SK-N-SH (cell line): Measurements from ENCODE around the gene ATN1. TPM values are rescaled to one million over a fixed set of nuclear protein-coding genes. Genes with fewer than 3 reads are reported as not detected.

Experiments used
- CTCF ChIA-PET: fragments of 300-600, 350-600 bp; formaldehyde crosslinking; extraction: SDS; loops from one replicate; lab custom pipeline; 2021; lab: Yijun Ruan, JAX
- POLR2A ChIA-PET: fragments of 350-600 bp; sonication (Branson Sonifier 250); formaldehyde crosslinking; extraction: SDS; loops from one replicate; lab custom pipeline; 2020; ENCODE audit warnings: antibody characterized with exemption, inconsistent platforms; lab: Yijun Ruan, JAX
- DNase-seq: peaks from one replicate; pipeline ENCODE4 v3.0.0; 2012
- H2AFZ ChIP-seq: fragments of 200-600 bp; sonication (generic); 2 replicates; pipeline ENCODE4 v1.8.1; 2016; ENCODE audit warnings: antibody characterized with exemption, mild to moderate bottlenecking, low read depth
- H3F3A ChIP-seq: fragments of 200-600 bp; sonication (generic); replicated peaks from 2 replicates; pipeline ENCODE3; 2016; ENCODE audit warnings: antibody characterized with exemption, mild to moderate bottlenecking; ENCODE audit not compliant: insufficient read depth
- H3K27ac ChIP-seq, 2 experiments: fragments of 200-500 bp in 1 of 2; fragments of 200-600 bp in 1 of 2; sonication (Bioruptor generic) in 1 of 2; sonication (generic), shearing (Covaris generic) in 1 of 2; 2 replicates each; pipeline versions ENCODE4 v1.5.1 to v1.6.1; 2014 to 2016; ENCODE audit warnings: low read depth in 2 of 2, inconsistent platforms in 1 of 2, low read length in 1 of 2, mild to moderate bottlenecking in 1 of 2, mixed read lengths in 1 of 2
- H3K27me3 ChIP-seq: fragments of 200-600 bp; sonication (generic), shearing (Covaris generic); 2 replicates; pipeline ENCODE4 v1.6.1; 2016; ENCODE audit warnings: mixed run types; ENCODE audit not compliant: insufficient read depth
- H3K36me3 ChIP-seq, 2 experiments: fragments of 200-500 bp in 1 of 2; fragments of 200-600 bp in 1 of 2; sonication (Bioruptor generic) in 1 of 2; sonication (generic) in 1 of 2; replicated peaks in 1 of 2; 2 replicates each; pipeline versions ENCODE3 to v1.5.1; 2014 to 2016; ENCODE audit warnings: low read length in 1 of 2, mild to moderate bottlenecking in 1 of 2; ENCODE audit not compliant: insufficient read depth in 2 of 2, control insufficient read depth in 1 of 2
- H3K4me1 ChIP-seq, 2 experiments: fragments of 200-500 bp in 1 of 2; fragments of 200-600 bp in 1 of 2; sonication (Bioruptor generic) in 1 of 2; sonication (generic), shearing (Covaris generic) in 1 of 2; 2 replicates each; pipeline versions ENCODE4 v1.5.1 to v1.6.1; 2014 to 2016; ENCODE audit warnings: low read depth in 1 of 2, low read length in 1 of 2, mixed run types in 1 of 2; ENCODE audit not compliant: insufficient read depth in 2 of 2, control insufficient read depth in 1 of 2
- H3K4me2 ChIP-seq: fragments of 200-600 bp; sonication (generic), shearing (Covaris generic); 2 replicates; pipeline ENCODE4 v1.6.1; 2017; ENCODE audit warnings: mixed run types
- H3K4me3 ChIP-seq, 2 experiments: fragments of 200-500 bp in 1 of 2; fragments of 200-600 bp in 1 of 2; sonication (Bioruptor generic) in 1 of 2; sonication (generic), shearing (Covaris generic) in 1 of 2; 2 replicates each; pipeline versions ENCODE4 v1.5.1 to v1.8.1; 2014 to 2016; ENCODE audit warnings: low read depth in 2 of 2, inconsistent platforms in 1 of 2, low read length in 1 of 2, mild to moderate bottlenecking in 1 of 2, mixed read lengths in 1 of 2, moderate library complexity in 1 of 2
- H3K79me2 ChIP-seq: fragments of 200-600 bp; sonication (generic); 2 replicates; pipeline ENCODE4 v1.8.1; 2017; ENCODE audit warnings: mild to moderate bottlenecking; ENCODE audit not compliant: insufficient read depth
- H3K9ac ChIP-seq: fragments of 200-600 bp; sonication (generic); 2 replicates; pipeline ENCODE4 v1.6.1; 2017; ENCODE audit warnings: mixed run types
- H3K9me2 ChIP-seq: fragments of 200-600 bp; sonication (generic); 2 replicates; pipeline ENCODE4 v1.6.1; 2017; ENCODE audit warnings: mixed run types
- H3K9me3 ChIP-seq: fragments of 200-600 bp; sonication (generic); 2 replicates; pipeline ENCODE4 v1.6.1; 2017; ENCODE audit warnings: mixed run types, mild to moderate bottlenecking, moderate library complexity
- H4K20me1 ChIP-seq: fragments of 200-600 bp; sonication (generic); 2 replicates; pipeline ENCODE4 v1.6.1; 2017; ENCODE audit warnings: mild to moderate bottlenecking, mixed run types; ENCODE audit not compliant: insufficient read depth
- CHD2 ChIP-seq: fragments of 150-350 bp; IDR thresholded peaks from 2 replicates; pipeline ENCODE4 v1.6.1; 2018; ENCODE audit warnings: low read length; ENCODE audit not compliant: partially characterized antibody
- EZH2phosphoT487 ChIP-seq: fragments of 200-600 bp; sonication (generic); IDR thresholded peaks from 2 replicates; pipeline ENCODE4 v1.6.1; 2017; ENCODE audit warnings: low read depth, mixed run types, mild to moderate bottlenecking, antibody characterized with exemption, moderate library complexity, borderline replicate concordance
- FOXJ3 ChIP-seq: sonication (generic); formaldehyde crosslinking; IDR thresholded peaks from 2 replicates; pipeline ENCODE4 v1.5.1; 2020; ENCODE audit warnings: mild to moderate bottlenecking, missing genetic modification reagents
- FOXM1 ChIP-seq: IDR thresholded peaks from 2 replicates; pipeline ENCODE4 v1.4.0; 2012; ENCODE audit warnings: low read depth, mild to moderate bottlenecking
- GATA2 ChIP-seq: sonication (generic); formaldehyde crosslinking; IDR thresholded peaks from 2 replicates; pipeline ENCODE4 v1.5.0; 2020; ENCODE audit warnings: mild to moderate bottlenecking, missing genetic modification reagents
- IRF3 ChIP-seq: fragments of 150-350 bp; IDR thresholded peaks from 2 replicates; pipeline ENCODE4 v1.6.1; 2016; ENCODE audit warnings: mild to moderate bottlenecking, low read depth, low read length
- JUND ChIP-seq: IDR thresholded peaks from 2 replicates; pipeline ENCODE4 v1.4.0; 2012
- MAX ChIP-seq: IDR thresholded peaks from 2 replicates; pipeline ENCODE4 v1.4.0; 2012; ENCODE audit warnings: low read depth
- MXI1 ChIP-seq: IDR thresholded peaks from 2 replicates; pipeline ENCODE4 v1.6.1; 2012; ENCODE audit warnings: mild to moderate bottlenecking, low read depth, low read length, improper control_type of control experiment
- NRF1 ChIP-seq: IDR thresholded peaks from 2 replicates; pipeline ENCODE4 v1.6.1; 2012; ENCODE audit warnings: low read depth, mild to moderate bottlenecking, low read length
- RAD21 ChIP-seq: IDR thresholded peaks from 2 replicates; pipeline ENCODE4 v1.6.1; 2012; ENCODE audit warnings: mild to moderate bottlenecking, low read length
- RXRA ChIP-seq: IDR thresholded peaks from 2 replicates; pipeline ENCODE4 v1.4.0; 2012; ENCODE audit warnings: low read depth, mild to moderate bottlenecking, borderline replicate concordance
- SMC3 ChIP-seq: IDR thresholded peaks from 2 replicates; pipeline ENCODE4 v1.6.1; 2012; ENCODE audit warnings: low read depth, low read length, improper control_type of control experiment
- TAF1 ChIP-seq: IDR thresholded peaks from 2 replicates; pipeline ENCODE4 v1.6.1; 2012; ENCODE audit warnings: low read depth, mild to moderate bottlenecking, low read length, moderate library complexity, borderline replicate concordance
- TCF12 ChIP-seq: IDR thresholded peaks from 2 replicates; pipeline ENCODE4 v1.4.0; 2012
- TEAD4 ChIP-seq: IDR thresholded peaks from 2 replicates; pipeline ENCODE4 v1.4.0; 2012; ENCODE audit warnings: mild to moderate bottlenecking, borderline replicate concordance; ENCODE audit not compliant: insufficient read depth
- YY1 ChIP-seq: IDR thresholded peaks from 2 replicates; pipeline ENCODE4 v1.4.0; 2012; ENCODE audit warnings: low read depth, mild to moderate bottlenecking
- WGBS: methylation state at CpG from one replicate; pipeline ENCODE4 v1.1.6; 2017; ENCODE audit warnings: low lambda C conversion rate; 5-methylcytosine and 5-hydroxymethylcytosine counted together
- polyA plus RNA-seq, 3 experiments: library from polyadenylated mRNA; depleted of rRNA; stranded (reverse); fragments of >200 nt; gene quantifications; 2 replicates each; pipeline ENCODE4 v1.2.3, GENCODE V29; 2012
- TF ChIP-seq, protein P1 (sequence below): fragments of 200-600 bp; sonication (generic); IDR thresholded peaks from 2 replicates; pipeline ENCODE4 v1.6.1; 2017; ENCODE audit warnings: antibody characterized with exemption, mild to moderate bottlenecking, moderate library complexity
- TF ChIP-seq, protein P2 (sequence below): fragments of 150-350 bp; IDR thresholded peaks from 2 replicates; pipeline ENCODE4 v1.6.1; 2017; ENCODE audit warnings: antibody characterized with exemption, low read length, low read depth, borderline replicate concordance
- TF ChIP-seq, protein P3 (sequence below): IDR thresholded peaks from 2 replicates; pipeline ENCODE4 v1.6.1; 2012; ENCODE audit warnings: mild to moderate bottlenecking, low read depth, low read length, moderate library complexity
- TF ChIP-seq, protein P4 (sequence below): IDR thresholded peaks from 2 replicates; pipeline ENCODE4 v1.4.0; 2012; ENCODE audit warnings: low read depth, borderline replicate concordance

ATN1 gene
- polyA plus RNA-seq, 1 of the 3 experiments (the other 2 are of a cell fraction) = 29.3 TPM

GRCh38 chr12:6937481-6938352 is 10.0 kb downstream of the ATN1 start:
- Histone ChIP-seq H3K79me2 (peaks cover 48% of the 10 kb centered on the region), H3K9me3 (no peaks in the 10 kb centered on the region), H2AFZ (no peak overlapping the region), H3K36me3 (peaks cover 56 to 67% of the 10 kb centered on the region in 2 experiments), H3K4me2 (peak overlapping the region; percentile 92), H3K4me3 (peak overlapping the region; percentile 53 to 66; a peak in 3 of 4 replicates), H3K27ac (peak overlapping the region; percentile 60 to 90), H3K9ac (peak overlapping the region; percentile 76), H3K9me2 (no peaks in the 10 kb centered on the region), H4K20me1 (peaks cover 16% of the 10 kb centered on the region), H3K4me1 (peaks cover 0 to 18% of the 10 kb centered on the region in 2 experiments; a peak in 2 of 4 replicates), H3K27me3 (no peaks in the 10 kb centered on the region), H3F3A (peaks cover 58% of the 10 kb centered on the region)
- ChIA-PET CTCF (interaction anchor here (0.6 to 9.2 kb wide), 18 partner anchors 8 to 185 kb away, joined by 3 to 134 read pairs (median 4); partner anchors contain the start of genes C1RL, ENO2, MLF2 and SPSB2), POLR2A (interaction anchor here (0.8 to 1.6 kb wide), 14 partner anchors 9 to 405 kb away, joined by 3 to 15 read pairs (median 4); partner anchors contain the start of genes ATN1, ENO2, SPSB2 and USP5)
- DNase-seq = peak; percentile 92
- 11% methylated on average over 54 of the region's 80 CpGs for WGBS
- TF ChIP-seq JUND (peak; percentile 16; the same call in 1 of the 2 replicates), EZH2phosphoT487 (no peak), SMC3 (peak; percentile 49), MXI1 (peak; percentile 92), TCF12 (peak; percentile 26; the same call in 1 of the 2 replicates), NRF1 (peak; percentile 60), MAX (peak; percentile 89), RAD21 (peak; percentile 53), TAF1 (peak; percentile 69; the same call in 1 of the 2 replicates), FOXJ3 (CRISPR knock-in tag) (no peak), TEAD4 (no peak), RXRA (no peak), CHD2 (peak; percentile 98), YY1 (peak; percentile 74; the same call in 1 of the 2 replicates), IRF3 (no peak), FOXM1 (no peak), GATA2 (CRISPR knock-in tag) (no peak)
- TF ChIP-seq, protein P1, sequence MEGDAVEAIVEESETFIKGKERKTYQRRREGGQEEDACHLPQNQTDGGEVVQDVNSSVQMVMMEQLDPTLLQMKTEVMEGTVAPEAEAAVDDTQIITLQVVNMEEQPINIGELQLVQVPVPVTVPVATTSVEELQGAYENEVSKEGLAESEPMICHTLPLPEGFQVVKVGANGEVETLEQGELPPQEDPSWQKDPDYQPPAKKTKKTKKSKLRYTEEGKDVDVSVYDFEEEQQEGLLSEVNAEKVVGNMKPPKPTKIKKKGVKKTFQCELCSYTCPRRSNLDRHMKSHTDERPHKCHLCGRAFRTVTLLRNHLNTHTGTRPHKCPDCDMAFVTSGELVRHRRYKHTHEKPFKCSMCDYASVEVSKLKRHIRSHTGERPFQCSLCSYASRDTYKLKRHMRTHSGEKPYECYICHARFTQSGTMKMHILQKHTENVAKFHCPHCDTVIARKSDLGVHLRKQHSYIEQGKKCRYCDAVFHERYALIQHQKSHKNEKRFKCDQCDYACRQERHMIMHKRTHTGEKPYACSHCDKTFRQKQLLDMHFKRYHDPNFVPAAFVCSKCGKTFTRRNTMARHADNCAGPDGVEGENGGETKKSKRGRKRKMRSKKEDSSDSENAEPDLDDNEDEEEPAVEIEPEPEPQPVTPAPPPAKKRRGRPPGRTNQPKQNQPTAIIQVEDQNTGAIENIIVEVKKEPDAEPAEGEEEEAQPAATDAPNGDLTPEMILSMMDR = peak; percentile 88
- TF ChIP-seq, protein P2, sequence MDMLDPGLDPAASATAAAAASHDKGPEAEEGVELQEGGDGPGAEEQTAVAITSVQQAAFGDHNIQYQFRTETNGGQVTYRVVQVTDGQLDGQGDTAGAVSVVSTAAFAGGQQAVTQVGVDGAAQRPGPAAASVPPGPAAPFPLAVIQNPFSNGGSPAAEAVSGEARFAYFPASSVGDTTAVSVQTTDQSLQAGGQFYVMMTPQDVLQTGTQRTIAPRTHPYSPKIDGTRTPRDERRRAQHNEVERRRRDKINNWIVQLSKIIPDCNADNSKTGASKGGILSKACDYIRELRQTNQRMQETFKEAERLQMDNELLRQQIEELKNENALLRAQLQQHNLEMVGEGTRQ = no peak
- TF ChIP-seq, protein P3, sequence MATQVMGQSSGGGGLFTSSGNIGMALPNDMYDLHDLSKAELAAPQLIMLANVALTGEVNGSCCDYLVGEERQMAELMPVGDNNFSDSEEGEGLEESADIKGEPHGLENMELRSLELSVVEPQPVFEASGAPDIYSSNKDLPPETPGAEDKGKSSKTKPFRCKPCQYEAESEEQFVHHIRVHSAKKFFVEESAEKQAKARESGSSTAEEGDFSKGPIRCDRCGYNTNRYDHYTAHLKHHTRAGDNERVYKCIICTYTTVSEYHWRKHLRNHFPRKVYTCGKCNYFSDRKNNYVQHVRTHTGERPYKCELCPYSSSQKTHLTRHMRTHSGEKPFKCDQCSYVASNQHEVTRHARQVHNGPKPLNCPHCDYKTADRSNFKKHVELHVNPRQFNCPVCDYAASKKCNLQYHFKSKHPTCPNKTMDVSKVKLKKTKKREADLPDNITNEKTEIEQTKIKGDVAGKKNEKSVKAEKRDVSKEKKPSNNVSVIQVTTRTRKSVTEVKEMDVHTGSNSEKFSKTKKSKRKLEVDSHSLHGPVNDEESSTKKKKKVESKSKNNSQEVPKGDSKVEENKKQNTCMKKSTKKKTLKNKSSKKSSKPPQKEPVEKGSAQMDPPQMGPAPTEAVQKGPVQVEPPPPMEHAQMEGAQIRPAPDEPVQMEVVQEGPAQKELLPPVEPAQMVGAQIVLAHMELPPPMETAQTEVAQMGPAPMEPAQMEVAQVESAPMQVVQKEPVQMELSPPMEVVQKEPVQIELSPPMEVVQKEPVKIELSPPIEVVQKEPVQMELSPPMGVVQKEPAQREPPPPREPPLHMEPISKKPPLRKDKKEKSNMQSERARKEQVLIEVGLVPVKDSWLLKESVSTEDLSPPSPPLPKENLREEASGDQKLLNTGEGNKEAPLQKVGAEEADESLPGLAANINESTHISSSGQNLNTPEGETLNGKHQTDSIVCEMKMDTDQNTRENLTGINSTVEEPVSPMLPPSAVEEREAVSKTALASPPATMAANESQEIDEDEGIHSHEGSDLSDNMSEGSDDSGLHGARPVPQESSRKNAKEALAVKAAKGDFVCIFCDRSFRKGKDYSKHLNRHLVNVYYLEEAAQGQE = no peak; the same call in 1 of the 2 replicates
- TF ChIP-seq, protein P4, sequence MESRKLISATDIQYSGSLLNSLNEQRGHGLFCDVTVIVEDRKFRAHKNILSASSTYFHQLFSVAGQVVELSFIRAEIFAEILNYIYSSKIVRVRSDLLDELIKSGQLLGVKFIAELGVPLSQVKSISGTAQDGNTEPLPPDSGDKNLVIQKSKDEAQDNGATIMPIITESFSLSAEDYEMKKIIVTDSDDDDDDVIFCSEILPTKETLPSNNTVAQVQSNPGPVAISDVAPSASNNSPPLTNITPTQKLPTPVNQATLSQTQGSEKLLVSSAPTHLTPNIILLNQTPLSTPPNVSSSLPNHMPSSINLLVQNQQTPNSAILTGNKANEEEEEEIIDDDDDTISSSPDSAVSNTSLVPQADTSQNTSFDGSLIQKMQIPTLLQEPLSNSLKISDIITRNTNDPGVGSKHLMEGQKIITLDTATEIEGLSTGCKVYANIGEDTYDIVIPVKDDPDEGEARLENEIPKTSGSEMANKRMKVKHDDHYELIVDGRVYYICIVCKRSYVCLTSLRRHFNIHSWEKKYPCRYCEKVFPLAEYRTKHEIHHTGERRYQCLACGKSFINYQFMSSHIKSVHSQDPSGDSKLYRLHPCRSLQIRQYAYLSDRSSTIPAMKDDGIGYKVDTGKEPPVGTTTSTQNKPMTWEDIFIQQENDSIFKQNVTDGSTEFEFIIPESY = peak; percentile 96
